OCI-LY7 (cell line): Measurements from ENCODE around the gene CRY2. TPM values are rescaled to one million over a fixed set of nuclear protein-coding genes. Genes with fewer than 3 reads are reported as not detected.
A peak's percentile ranks its signal among the peaks of the same experiment; 100 is the strongest.

ENCODE experiments used
- BruUV-seq: library from RNA; stranded (reverse); fragments of 400-500 nt; replicated peaks from 2 replicates; lab custom pipeline; 2021; lab: Mats Ljungman, UMichigan
- CTCF ChIA-PET: fragments of 300-600 bp; sonication (Branson Sonifier 250); formaldehyde crosslinking; loops from one replicate; lab custom pipeline; 2022; ENCODE audit warnings: antibody characterized with exemption; ENCODE audit not compliant: unreplicated experiment; lab: Charles Lee
- POLR2A ChIA-PET: fragments of 300-600 bp; sonication (Branson Sonifier 250); formaldehyde crosslinking; loops from one replicate; lab custom pipeline; 2022; ENCODE audit warnings: antibody characterized with exemption; lab: Charles Lee
- DNase-seq: peaks from one replicate; pipeline ENCODE4 v3.0.0-alpha.2; 2015; ENCODE audit warnings: low spot score
- H2AFZ ChIP-seq: fragments of 200-600 bp; sonication (generic), shearing (Covaris generic); 2 replicates; pipeline ENCODE4 v1.6.1; 2014; ENCODE audit warnings: mild to moderate bottlenecking, antibody characterized with exemption, low read length, moderate library complexity
- H3K27ac ChIP-seq: fragments of 200-600 bp; sonication (generic); 2 replicates; pipeline ENCODE4 v1.5.1; 2014; ENCODE audit warnings: mixed run types, low read depth, mild to moderate bottlenecking, moderate library complexity, low read length, inconsistent platforms; ENCODE audit not compliant: poor library complexity, severe bottlenecking
- H3K36me3 ChIP-seq: fragments of 200-600 bp; sonication (generic); 2 replicates; pipeline ENCODE4 v1.6.1; 2014; ENCODE audit warnings: mild to moderate bottlenecking, antibody characterized with exemption, low read length, moderate library complexity, mixed read lengths; ENCODE audit not compliant: insufficient read depth
- H3K4me1 ChIP-seq: fragments of 200-600 bp; sonication (generic); 2 replicates; pipeline ENCODE4 v1.5.1; 2014; ENCODE audit warnings: mild to moderate bottlenecking, low read length; ENCODE audit not compliant: insufficient read depth, poor library complexity, severe bottlenecking
- H3K4me2 ChIP-seq: fragments of 200-600 bp; sonication (generic); 2 replicates; pipeline ENCODE4 v1.6.1; 2014; ENCODE audit warnings: mild to moderate bottlenecking, low read length
- H3K4me3 ChIP-seq: fragments of 200-600 bp; sonication (generic); 2 replicates; pipeline ENCODE4 v1.5.1; 2014; ENCODE audit warnings: mild to moderate bottlenecking, low read depth, low read length; ENCODE audit not compliant: poor library complexity, severe bottlenecking
- H3K79me2 ChIP-seq: fragments of 200-600 bp; sonication (generic); 2 replicates; pipeline ENCODE4 v1.6.1; 2016; ENCODE audit warnings: low read depth, mild to moderate bottlenecking, low read length, moderate library complexity, mixed read lengths; ENCODE audit not compliant: insufficient read depth
- H3K9me2 ChIP-seq: fragments of 200-600 bp; sonication (generic); 2 replicates; pipeline ENCODE4 v1.6.1; 2016; ENCODE audit warnings: mild to moderate bottlenecking, low read length, mixed read lengths; ENCODE audit not compliant: insufficient read depth
- H3K9me3 ChIP-seq: fragments of 200-600 bp; sonication (generic); 2 replicates; pipeline ENCODE4 v1.6.1; 2014; ENCODE audit warnings: mild to moderate bottlenecking, mixed run types, low read length, mixed read lengths
- H4K20me1 ChIP-seq: fragments of 200-600 bp; sonication (generic); 2 replicates; pipeline ENCODE4 v1.6.1; 2014; ENCODE audit warnings: mild to moderate bottlenecking, antibody characterized with exemption, low read length, moderate library complexity, mixed read lengths; ENCODE audit not compliant: insufficient read depth
- CTCF ChIP-seq: fragments of 200-600 bp; sonication (generic); conservative IDR thresholded peaks from 2 replicates; pipeline ENCODE4 v1.5.1; 2014; ENCODE audit warnings: mild to moderate bottlenecking, antibody characterized with exemption, low read length, moderate library complexity, mixed read lengths
- EZH2phosphoT487 ChIP-seq: fragments of 200-600 bp; sonication (generic); IDR thresholded peaks from 2 replicates; pipeline ENCODE4 v1.6.1; 2018; ENCODE audit warnings: low read depth, borderline replicate concordance, mild to moderate bottlenecking, mixed run types, antibody characterized with exemption, low read length, moderate library complexity, mixed read lengths
- intact Hi-C: fragments of 100-400 bp; cut with micrococcal nuclease; formaldehyde crosslinking; loops from one replicate; pipeline ENCODE4 v1.10.0; 2022; ENCODE audit not compliant: unreplicated experiment
- total RNA-seq, 2 experiments: library from RNA; depleted of rRNA in 1 of 2; stranded (reverse); fragments of >200 nt in 1 of 2; shearing (Covaris generic) in 1 of 2; gene quantifications; 2 replicates each; pipeline ENCODE4 v1.2.3, GENCODE V29; 2014 to 2022

Gene CRY2
- total RNA-seq, 2 experiments from 2014 or later, result 19.2 to 24.6 TPM

DNA sequence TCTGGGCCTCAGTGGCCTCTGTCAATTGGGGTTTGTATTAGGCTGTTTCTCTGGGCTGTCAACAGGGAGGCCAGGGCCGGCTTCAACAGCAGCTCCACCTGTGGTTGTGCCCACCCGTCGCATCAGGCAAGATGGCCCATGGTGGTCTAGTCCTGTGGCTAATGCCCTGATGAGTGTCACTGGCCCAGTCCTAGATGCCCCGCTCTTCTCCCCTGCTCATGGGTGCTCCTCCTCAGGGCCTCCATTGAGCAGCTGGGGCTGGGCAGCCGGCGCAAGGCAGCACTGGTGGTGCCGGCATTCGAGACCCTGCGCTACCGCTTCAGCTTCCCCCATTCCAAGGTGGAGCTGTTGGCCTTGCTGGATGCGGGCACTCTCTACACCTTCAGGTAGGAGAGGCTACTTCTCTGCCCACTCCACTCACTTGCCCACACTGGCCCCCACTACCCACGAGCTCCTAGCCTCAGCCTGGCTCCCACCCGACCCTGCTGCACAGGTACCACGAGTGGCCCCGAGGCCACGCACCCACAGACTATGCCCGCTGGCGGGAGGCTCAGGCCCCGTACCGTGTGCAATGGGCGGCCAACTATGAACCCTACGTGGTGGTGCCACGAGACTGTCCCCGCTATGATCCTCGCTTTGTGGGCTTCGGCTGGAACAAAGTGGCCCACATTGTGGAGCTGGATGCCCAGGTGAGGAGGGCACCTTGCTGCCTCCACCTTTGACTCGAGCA is 80.6 kb downstream of the CRY2 start:
- POLR2A ChIA-PET, result interaction anchor here (0.8 to 1.2 kb wide), 3 partner anchors 9 to 11 kb away, joined by 3 to 5 read pairs (median 4); partner anchors contain the start of gene PEX16
- Histone ChIP-seq H2AFZ (no peak overlapping the region), H3K4me2 (no peak overlapping the region), H3K9me2 (no peaks in the 10 kb centered on the region), H3K9me3 (no peaks in the 10 kb centered on the region), H3K36me3 (peaks cover 7% of the 10 kb centered on the region; the same call in 1 of the 2 replicates), H3K79me2 (peaks cover 17% of the 10 kb centered on the region), H3K27ac (no peak overlapping the region), H3K4me3 (no peak overlapping the region), H4K20me1 (no peaks in the 10 kb centered on the region), H3K4me1 (peaks cover 56% of the 10 kb centered on the region)
- intact Hi-C loops, result no loop called here
- no peak for DNase-seq
- no TSS peak for BruUV-seq
- TF ChIP-seq CTCF, result no peak
- TF ChIP-seq EZH2phosphoT487, result no peak
- CTCF ChIA-PET, result no interaction called here

GRCh38 chr11:45928535-45929215 is 81.4 kb downstream of the CRY2 start:
- POLR2A ChIA-PET, result interaction anchor here (1.2 to 3.1 kb wide), 3 partner anchors 9 to 11 kb away, joined by 5 to 33 read pairs (median 7); partner anchors contain the start of gene PEX16

More at GRCh38 chr11:45928535-45929215, 81.4 kb downstream of the CRY2 start:
- Histone ChIP-seq H3K9me3 (no peaks in the 10 kb centered on the region), H3K79me2 (peaks cover 19% of the 10 kb centered on the region), H3K9me2 (no peaks in the 10 kb centered on the region), H2AFZ (no peak overlapping the region), H3K27ac (peak overlapping the region; percentile 95), H4K20me1 (no peaks in the 10 kb centered on the region), H3K4me3 (no peak overlapping the region), H3K4me1 (peaks cover 54% of the 10 kb centered on the region), H3K4me2 (peak overlapping the region; percentile 86), H3K36me3 (peaks cover 7% of the 10 kb centered on the region; the same call in 1 of the 2 replicates)
- intact Hi-C loops, result no loop called here
- TF ChIP-seq EZH2phosphoT487 (no peak), CTCF (no peak)
- BruUV-seq, result no TSS peak
- no peak for DNase-seq
- CTCF ChIA-PET, result no interaction called here
